ENCODE results near the gene TBX15.

- TF ChIP-seq, protein P1, sequence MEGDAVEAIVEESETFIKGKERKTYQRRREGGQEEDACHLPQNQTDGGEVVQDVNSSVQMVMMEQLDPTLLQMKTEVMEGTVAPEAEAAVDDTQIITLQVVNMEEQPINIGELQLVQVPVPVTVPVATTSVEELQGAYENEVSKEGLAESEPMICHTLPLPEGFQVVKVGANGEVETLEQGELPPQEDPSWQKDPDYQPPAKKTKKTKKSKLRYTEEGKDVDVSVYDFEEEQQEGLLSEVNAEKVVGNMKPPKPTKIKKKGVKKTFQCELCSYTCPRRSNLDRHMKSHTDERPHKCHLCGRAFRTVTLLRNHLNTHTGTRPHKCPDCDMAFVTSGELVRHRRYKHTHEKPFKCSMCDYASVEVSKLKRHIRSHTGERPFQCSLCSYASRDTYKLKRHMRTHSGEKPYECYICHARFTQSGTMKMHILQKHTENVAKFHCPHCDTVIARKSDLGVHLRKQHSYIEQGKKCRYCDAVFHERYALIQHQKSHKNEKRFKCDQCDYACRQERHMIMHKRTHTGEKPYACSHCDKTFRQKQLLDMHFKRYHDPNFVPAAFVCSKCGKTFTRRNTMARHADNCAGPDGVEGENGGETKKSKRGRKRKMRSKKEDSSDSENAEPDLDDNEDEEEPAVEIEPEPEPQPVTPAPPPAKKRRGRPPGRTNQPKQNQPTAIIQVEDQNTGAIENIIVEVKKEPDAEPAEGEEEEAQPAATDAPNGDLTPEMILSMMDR (IDR thresholded peaks at IDR 0.05; ENCODE audit: low read length) = no peak
- TF ChIP-seq EZH2 (optimal IDR thresholded peaks at IDR 0.05; ENCODE audit: low read depth, low read length) = no peak
- TF ChIP-seq EZH2phosphoT487 (IDR thresholded peaks at IDR 0.05; ENCODE audit: low read length) = no peak
Observed at GRCh38 chr1:118905671-118906070, 82.5 kb downstream of the TBX15 start.
